GM21576 (cell line): ENCODE measurements around the gene TMED8.
"Not testable (repeated sequence)": the region's sequence is repeated elsewhere in the genome, so short reads cannot be mapped to it uniquely, and the experiment has no call there.

ENCODE experiments used
- ATAC-seq: cut with Tn5 transposase; IDR thresholded peaks from one replicate; pipeline ENCODE4 v1.9.1; 2021; ENCODE audit warnings: mild to moderate bottlenecking, moderate library complexity; ENCODE audit not compliant: unreplicated experiment

TMED8 gene

DNA sequence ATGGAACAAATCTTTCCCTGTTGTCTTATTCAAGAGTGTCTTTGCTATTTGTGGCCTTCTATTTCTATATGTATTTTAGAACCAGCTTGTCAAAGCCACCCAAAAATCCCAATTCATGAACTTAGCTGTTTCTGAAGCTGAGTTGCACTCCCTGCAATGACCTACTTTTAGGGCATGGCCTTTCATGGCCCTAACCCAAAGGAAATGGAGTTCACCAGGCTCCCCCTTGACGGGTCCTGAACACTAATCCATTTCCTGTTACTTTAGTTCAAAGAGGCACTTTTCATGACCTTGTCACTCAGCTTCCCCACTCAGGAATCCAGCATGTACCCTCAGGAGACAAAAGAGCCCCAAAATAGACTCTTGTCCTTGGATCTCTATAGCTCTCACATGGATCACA lies 7.6 kb downstream of the TMED8 start:
- no peak for ATAC-seq

DNA sequence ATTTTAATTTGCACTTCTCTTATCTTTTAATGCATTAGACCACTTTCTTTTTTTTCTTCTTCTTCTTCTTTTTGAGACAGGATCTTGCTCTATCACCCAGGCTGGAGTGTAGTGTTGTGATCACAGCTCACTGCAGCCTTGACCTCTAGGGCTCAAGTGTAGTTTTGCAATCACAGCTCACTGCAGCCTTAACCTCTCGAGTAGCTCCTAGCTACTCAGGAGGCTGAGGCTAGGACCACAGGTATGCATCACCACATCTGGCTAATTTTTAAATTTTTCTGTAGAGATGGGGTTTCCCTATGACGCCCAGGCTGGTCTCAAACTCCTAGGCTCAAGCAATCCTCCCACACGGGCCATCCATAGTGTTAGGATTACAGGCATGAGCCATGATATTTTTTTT lies 12.7 kb downstream of the TMED8 start:
- no peak for ATAC-seq

DNA sequence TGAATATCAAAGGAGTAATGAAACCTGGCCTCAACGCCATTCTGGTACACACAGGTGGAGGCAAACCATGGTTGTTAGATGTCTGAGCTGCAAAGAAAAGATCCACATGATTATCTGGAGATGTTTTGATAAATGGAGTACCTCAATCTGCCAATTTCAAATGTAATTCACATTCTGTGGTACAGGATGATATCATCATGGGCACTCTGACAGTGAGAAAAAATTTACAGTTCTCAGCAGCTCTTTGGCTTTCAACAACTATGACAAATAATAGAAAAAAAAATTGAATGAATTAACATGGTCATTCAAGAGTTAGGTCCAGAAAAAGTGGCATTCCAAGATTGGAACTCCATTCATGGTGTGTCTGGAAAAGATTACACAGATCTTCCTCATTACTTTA lies 17.3 kb downstream of the TMED8 start:
- no peak for ATAC-seq

DNA sequence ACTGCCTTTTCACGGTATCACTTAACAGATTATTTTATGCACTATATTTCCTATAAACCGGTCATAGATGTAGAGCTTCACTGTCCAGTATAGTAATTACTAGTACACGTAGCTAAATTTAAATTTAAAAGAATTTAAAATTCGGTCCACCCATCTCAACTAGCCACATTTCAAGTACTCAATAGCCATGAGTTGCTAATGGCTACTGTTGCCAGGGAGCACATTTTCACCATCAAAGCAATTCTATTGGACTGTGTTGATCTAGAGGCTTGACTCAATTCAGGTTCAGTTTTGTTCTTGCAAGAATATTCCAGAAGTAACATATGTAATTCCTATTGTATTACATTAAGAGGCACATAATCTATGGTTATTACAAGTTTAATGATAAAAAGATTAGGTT lies 20.0 kb downstream of the TMED8 start:
- ATAC-seq = no peak

DNA sequence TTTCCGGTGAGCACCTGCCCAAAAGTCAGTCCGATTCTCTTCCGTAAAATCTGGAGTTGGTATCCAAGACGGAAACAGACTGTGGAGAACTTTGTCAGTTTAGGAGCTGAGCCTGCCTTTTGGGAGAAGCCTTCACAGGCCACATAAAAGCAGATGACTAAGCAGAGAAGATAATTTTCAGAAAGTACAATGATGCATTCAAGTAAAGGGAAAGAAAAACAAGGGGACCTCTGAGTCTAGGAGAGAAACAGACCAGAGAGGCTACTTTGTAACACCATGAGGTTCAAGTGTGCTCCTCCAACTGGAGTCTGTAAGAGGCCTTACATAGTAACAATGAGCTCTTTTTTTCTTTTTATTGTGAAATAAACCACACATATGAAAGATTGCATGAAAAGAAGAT lies 21.1 kb downstream of the TMED8 start:
- ATAC-seq = no peak

DNA sequence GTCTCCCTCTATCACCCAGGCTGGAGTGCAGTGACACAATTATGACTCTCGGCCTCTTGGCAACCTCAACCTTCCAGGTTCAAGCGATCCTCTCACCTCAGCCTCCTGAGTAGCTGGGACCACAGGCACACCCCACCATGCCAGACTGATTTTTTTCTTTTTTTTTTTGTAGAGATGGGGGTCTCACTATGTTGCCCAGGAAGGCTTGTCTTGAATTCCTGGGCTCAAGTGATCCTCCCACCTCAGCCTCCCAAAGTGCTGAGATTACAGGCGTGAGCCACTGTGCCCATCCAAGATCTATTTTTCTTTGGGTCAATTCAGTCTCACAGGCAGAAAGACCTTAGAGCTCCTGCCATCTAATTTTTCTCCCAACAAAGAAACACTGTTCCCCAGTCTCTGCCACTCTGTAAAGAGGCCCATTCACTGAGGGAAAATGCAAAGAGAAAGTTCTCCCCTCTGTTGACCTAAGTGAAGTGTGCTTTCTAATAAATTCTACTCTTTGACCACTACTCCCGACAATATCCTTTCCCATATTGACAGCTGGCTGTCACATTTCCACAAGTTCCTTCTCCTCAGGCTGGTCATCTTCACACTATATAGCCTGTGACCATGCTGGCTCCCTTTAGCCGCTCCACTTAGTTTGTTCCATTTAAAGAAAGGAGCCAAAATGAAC lies 23.3 kb downstream of the TMED8 start:
- no peak for ATAC-seq

DNA sequence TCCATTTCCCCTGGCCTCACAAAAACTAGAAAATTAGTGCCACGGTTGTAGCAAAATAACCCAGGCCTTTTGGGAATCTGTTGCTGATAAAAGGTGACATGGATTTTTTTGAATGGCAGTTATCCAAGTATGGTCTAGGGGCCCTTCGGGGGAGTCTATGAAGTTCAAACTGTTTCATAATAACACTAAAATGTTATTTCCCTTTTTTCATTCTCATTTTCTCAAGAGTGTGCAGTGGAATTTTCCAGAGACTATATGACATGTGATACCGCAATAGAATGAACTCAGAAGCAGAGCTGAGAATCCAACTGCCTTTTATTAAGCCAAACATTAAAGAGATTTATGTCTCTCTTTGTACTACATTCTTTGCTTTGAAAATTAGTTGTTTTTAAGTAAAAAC lies 29.1 kb downstream of the TMED8 start:
- ATAC-seq = no peak

DNA sequence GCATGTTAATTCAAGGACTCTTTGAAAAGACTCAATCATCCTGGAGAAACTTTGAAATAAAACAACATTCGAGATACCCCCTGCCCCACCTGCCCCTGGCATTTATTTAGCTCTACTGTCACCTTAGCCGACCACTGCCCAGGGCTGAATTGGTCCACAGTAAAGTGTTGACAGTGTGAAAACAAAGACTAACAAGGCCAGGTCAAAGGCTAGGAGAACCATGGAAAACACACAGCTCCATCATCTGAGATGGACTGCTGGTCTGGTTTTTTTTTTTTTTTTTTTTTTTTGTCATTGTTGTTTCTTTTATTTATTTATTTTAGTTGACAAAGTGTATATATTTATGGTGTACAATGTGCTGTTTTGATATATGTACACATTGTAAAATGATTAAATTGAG lies 30.4 kb downstream of the TMED8 start:
- no peak for ATAC-seq

DNA sequence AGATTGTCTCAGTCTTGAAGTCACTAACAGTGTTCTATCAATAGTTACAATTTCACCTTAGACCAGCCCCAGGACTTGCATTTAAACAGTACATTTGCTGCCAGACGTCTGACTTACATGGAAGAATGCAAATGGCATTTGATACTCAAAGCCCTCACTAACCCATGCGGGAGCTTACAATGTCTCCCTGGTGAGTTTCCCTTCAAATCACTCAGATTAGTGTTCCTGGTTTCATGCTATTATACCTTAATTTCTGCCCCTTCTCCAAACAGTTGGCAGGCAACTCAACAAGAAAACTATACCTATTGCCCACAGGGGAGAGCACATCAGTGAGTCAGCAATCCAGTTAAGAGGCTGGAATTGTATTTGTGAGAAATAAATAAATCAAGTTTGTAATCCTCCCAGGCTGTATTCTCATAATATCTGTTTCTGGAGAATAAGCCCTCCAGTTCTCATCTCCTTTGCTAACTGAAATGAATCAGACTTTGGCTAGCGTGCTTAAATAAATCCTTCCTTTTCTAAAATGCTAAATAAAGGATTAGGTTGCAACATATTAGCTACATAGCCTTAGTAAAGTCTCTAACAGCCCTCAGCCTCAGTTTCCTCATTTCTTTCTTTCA lies 32.4 kb downstream of the TMED8 start:
- no peak for ATAC-seq

DNA sequence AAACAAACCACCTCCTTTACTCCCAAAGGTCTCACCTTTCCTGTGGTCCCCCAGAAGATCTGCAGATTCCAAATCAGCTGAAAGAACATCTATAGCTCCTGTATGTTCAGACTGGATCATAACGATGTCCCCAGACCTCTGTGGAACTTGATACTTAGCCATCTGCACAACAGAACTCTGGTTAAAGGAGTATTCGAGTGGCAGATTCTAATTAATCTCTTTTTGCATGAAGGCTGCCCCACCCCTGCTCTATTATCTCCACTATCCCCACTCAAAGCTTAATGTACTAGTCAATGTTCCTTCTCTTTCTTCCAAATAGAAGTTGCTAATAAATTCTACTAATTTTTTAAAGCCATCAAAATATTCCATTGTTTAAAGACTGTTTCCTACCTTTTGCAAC lies 33.2 kb downstream of the TMED8 start:
- no peak for ATAC-seq

DNA sequence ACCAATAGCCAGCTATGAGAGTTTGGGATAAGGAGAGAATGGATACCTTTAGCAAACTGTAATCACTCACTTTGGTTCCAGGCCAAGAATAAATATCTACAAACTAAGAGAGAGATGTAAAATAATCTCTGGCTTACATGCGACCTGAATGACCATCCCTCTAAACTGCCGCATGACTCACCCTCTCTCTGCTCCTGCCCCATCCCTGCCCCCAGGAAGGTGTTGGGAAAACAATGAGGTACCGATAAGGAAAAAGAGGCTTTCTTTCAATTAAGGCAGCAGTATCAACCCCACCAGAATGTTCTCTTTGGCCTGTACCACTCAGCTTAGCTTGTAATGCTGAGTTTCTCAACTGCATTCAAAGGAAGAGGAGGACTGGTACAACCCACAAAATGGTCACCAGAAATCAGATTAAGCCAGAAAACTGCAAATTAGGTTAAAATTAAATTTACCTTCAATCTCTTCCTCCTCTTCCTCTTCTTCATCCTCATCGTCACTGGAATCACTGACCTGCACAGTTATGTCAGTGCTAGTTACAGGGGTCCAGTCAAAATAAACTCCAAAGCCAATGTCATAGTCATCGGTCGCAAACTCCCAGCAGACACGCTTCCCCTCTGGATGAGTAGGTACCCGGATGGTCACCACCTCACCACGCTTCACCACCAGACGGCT lies 34.0 kb downstream of the TMED8 start:
- no peak for ATAC-seq

DNA sequence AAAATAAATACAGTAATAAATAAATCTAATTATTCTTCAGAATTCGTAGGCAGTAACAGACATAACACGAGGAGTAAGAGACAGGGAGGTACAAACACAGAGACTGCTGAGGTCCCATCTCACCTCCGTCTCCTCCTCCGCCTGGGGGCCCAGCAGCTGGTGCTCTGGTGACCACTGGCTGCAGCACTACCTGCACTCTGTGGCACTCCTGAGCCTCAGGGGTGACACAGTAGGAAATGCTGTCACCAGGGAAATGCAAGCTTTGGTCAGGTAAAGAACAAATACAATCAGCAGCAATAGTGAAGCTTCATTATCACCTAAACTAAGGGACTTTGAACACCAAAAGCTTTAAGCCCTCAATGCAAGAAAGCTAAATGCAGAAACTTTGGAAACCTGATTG lies 36.5 kb downstream of the TMED8 start:
- no peak for ATAC-seq

DNA sequence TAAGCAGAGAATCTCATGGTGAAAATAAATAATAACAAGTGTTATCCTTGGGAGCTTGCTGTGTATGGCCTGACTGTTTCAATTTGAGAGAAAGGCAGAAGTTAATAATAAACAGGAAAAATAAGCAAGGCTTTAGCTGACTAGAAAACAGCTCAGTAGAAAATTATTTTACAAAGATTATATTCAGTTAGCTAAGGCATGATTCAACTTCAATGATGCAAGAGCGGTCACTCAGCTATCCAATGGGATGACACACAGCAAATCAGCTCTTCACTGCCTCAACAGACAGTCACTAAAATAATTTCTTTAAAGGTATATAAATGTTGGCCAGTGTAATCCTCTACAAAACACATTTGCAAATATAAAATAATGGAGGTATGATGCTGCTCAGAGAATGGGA lies 37.5 kb downstream of the TMED8 start:
- ATAC-seq = no peak

DNA sequence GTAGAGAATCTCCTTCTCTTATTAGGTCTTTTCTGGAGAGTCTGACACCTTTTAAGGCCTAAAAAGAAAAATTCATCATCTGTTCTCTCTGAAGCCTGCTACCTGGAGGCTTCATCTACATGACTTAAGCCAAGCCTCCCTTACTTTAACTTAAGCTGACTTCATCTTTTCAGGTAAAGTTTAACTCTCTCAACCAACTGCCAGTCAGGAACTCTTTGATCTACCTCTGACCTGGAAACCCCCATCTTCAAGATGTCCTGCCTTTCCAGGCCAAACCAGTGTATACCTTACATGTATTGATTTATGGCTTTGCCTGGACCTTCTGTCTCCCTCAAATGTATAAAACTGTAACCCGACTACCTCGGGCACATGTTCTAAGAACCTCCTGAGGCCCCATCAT lies 38.6 kb downstream of the TMED8 start:
- ATAC-seq = no peak

DNA sequence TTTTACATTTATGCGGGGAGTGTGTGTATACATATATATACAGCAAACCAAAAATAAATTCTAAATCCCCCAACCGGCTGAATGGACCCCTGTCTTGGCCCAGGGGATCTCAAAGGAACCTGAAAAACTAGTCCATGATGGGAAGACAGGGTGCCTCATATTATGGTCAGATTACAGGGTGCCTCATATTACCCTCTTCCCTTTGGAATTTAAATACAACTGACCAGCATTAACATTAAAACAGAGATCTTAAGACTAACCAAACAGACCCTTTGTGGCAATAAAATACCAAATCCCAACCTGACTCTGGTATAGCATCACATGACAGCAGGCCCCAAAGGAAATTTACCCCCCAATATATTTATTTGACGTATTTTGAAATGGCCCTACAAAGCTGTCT lies 39.0 kb downstream of the TMED8 start:
- ATAC-seq = no peak

DNA sequence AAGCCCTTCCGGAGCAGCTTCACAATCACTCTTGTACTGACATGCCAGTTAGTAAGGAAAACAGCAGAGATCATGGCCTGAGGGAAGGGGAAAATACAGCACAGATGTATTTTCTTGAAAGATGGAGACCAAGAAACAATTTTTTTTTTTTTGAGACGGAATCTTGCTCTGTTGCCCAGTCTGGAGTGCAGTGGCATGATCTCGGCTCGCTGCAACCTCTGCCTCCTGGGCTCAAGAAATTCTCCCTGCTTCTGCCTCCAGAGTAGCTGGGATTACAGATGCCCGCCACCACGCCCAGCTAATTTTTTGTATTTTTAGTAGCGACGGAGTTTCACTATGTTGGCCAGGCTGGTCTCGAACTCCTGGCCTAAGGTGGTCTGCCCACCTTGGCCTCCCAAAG lies 39.6 kb downstream of the TMED8 start:
- ATAC-seq = not testable (repeated sequence)

DNA sequence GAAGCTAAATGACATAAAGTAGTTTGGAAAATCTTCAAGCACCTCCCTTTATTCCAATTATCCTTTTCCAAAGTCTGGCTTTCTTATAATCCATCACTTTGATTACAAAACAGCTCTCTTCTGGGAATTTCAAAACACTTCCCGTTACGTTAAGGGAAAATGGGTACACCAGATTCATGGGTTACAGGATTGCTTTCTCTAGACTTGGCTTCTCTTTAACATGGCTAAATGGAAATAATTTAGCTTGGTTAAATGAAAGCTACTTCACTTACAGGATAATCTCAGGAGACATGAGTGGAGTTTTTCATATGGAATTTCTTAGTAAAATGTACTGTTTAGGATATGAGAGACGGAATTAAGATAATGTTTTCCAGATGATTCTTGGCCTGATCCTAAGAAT lies 41.3 kb downstream of the TMED8 start:
- ATAC-seq = no peak

DNA sequence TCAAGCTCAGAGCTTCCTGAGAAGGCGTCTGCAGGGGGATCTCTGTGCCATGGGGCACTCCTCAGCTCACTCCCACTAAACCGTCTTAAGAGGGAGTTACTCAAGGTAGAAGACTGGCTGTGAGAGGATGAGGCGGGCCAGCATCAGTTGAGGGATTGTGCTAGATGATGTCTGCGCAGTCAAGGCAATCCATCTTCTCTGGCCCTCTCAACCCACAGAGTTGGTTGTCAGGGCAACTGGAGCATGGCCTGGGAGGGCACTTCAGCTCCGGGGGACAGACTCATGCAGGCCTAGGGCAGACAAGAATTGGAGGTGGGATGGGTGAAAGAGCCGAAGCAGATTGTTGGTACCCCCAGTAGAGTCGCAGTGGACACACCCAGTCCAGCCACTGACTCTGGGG lies 47.0 kb downstream of the TMED8 start:
- ATAC-seq = no peak

DNA sequence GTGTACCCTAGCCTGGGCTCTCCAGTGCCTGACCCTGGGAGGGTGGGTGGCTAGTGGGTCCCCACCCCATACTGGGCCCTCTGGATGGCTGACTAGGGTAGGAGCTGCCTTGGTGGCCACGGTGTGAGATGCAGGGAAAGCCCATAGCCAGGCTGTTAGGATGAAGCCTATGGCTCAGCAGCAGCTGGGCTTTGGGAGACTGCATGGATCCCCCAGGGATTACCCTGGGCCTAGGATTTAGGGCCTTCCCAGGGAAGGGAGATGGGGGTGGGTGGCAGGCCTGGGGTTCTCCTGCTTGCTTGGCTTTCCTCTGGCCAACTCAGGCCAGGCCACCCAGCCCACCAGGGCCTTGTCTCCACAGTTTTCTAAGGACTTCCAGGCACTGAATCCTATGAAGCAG lies 49.8 kb downstream of the TMED8 start:
- ATAC-seq = no peak

DNA sequence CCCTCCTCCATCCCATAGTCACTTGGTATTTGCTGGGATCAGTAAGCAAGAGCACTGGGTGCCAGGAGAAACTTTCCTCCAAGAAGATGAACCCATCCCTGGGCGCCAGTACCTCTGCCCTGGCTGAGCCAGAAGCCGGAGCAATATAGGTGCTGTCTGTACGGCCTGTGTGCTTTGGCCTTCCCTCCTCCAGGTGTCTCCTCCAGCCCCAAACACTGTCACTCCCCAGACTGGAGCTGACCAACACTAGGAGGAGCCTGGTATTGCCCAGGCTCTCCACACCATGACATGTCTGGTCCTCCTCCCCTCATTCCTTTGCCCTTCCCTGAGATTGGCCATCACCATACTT lies 51.2 kb downstream of the TMED8 start:
- ATAC-seq = no peak

DNA sequence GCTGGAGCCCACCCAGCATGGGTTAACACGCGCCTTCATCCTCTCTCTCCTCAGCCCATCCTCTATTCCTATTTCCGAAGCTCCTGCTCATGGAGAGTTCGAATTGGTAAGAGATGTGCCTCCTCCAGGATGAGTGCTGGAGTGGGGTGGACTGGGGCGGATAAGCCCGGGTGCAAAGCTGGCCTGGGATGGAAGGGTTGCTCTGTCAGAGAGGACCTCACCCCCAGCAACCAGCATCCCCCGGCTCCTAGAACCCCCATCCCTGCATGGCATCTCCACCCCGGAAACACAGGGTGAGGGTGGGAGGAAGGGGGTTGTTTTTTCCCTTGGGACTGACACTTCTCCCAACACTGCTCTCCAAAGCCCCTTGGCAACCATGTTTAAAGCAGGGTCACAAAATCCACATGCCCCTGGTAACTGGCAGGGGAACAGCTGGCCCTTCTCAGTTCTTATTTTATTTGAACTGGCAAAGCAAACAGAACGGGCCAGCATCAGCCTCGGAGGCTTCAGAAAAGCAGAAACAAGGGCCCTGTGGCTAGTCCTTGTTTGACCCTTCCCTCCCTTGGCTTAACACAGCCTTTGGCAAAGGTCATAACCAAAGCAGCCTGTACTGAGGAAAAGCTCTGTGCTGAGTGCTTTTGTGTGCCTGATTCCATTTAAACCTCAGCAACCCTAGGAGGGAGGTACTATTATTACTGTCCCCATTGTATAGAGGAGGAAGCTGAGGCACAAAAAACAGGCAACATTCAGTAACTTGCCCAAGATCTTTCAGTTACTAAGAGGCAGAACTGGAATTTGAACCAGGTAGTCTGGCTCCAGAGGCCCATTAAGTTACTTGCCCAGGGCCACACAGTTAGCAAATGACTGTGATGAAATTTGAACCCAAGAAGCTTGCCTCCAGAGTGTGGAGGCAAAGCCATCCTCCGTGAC lies 51.8 kb downstream of the TMED8 start:
- ATAC-seq = no peak

DNA sequence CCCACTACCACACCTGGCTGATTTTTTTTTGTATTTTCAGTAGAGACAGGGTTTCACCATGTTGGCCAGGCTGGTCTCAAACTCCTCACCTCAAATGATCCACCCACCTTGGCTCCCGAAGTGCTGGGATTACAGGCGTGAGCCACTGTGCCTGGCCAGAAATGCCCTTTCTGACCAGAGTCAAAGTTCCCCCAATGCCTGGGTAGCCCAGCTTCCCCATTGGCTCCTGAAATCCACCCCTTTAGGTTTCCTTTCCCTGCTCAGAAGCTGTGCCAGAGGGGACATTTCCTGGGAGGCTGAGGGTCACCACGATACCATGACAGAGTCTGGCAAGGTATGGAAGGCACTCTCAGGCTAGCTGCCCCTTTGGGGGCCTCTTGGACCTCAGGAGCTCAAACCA lies 52.6 kb downstream of the TMED8 start:
- ATAC-seq = no peak
